C4-2B (cell line): ENCODE data around the gene FHIP2A.
A peak's percentile ranks its signal among the peaks of the same experiment; 100 is the strongest.
"Not testable (repeated sequence)": the region's sequence is repeated elsewhere in the genome, so short reads cannot be mapped to it uniquely, and the experiment has no call there.

ENCODE experiments used
- H3K27ac ChIP-seq: fragments of 450-650 bp; 2 replicates; pipeline ENCODE4 v1.5.1; 2017
- CTCF ChIP-seq: fragments of 450-650 bp; conservative IDR thresholded peaks from 2 replicates; pipeline ENCODE4 v1.5.1; 2017; ENCODE audit warnings: mild to moderate bottlenecking
- ZFX ChIP-seq: fragments of 450-650 bp; IDR thresholded peaks from 2 replicates; pipeline ENCODE4 v1.6.1; 2017

The FHIP2A gene

DNA sequence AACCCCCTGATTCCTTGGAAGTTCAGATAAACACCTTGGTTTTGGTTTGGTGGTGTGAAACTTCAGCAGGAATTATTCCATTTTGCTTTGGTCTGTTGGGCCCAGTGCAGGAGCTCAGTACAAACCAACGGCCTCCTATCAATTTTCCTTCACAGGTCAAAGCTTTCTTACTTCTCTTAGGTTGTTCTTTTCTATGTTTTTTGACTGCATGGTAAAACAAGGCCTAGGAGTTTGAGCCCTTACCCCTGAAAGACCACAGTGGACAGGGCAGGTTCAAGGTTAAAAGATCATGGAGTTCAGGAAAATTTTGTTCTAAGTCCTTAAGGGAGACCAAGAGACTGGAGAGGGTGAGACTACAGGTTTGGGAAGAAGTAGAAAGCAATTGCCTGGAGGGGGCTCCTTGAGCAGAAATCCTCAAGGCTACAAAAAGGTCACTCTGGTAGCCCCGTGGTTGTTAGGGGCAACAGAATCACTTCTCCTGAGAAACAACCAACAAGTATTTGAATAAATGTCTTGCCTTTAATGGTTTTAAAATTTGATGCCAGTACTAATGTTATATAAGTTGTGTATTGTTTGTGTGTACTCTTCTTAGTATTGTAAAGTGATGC lies 40.9 kb upstream of the FHIP2A start:
- no peak overlapping the region; the same call in 1 of the 2 replicates for H3K27ac ChIP-seq
- TF ChIP-seq ZFX (no peak), CTCF (no peak)

- no peak for TF ChIP-seq ZFX
- TF ChIP-seq CTCF = no peak
- H3K27ac ChIP-seq = no peak overlapping the region
Observed at GRCh38 chr10:114782666-114783065, 38.9 kb upstream of the FHIP2A start.

GRCh38 chr10:114783686-114784085 lies 37.9 kb upstream of the FHIP2A start:
- TF ChIP-seq ZFX = no peak
- no peak overlapping the region for H3K27ac ChIP-seq

GRCh38 chr10:114786492-114786891 lies 35.1 kb upstream of the FHIP2A start:
- H3K27ac ChIP-seq = not testable (repeated sequence)
- TF ChIP-seq CTCF = peak; percentile 87

GRCh38 chr10:114787131-114787530 lies 34.4 kb upstream of the FHIP2A start:
- H3K27ac ChIP-seq = not testable (repeated sequence)

DNA sequence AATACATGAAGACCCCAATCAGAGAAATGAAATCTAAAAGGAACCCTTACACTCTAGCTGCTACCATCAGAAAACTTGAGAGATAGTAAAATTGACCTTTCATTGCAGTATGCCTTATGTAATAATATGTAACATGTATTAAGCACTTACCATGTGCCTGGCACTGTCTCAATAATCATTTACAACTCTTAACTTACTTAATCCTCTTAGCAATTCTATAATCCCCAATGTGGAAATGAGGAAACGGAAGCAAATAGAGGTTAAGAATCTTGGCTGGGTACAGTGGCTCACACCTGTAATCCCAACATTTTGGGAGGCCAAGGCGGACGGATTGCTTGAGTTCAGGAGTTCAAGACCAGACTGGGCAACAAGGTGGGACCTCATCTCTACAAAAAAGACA lies 29.8 kb upstream of the FHIP2A start:
- TF ChIP-seq ZFX (no peak), CTCF (no peak)
- H3K27ac ChIP-seq = no peak overlapping the region

DNA sequence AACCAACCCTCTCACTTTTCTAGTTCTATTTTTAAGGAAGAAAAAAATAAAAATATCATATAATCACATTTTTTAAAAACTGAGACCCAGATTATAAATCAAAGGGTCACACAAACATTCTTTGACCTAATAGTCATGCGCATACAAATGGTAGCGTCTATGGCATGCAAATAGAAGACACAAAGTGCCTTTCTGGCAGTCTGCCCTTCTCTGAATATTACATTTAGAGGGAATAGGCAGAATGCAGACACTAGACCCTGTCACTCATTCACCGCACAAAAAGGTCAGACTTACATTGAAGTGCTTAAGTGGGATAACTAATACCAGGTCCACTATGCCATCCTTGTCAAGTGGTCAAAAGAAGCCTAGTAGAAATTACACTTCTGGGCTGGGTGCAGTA lies 26.5 kb upstream of the FHIP2A start:
- H3K27ac ChIP-seq = no peak overlapping the region
- no peak for TF ChIP-seq CTCF

- TF ChIP-seq CTCF (no peak), ZFX (no peak)
- no peak overlapping the region for H3K27ac ChIP-seq
Observed at GRCh38 chr10:114800361-114800760, 21.2 kb upstream of the FHIP2A start.
